GM23338 (cell line): ENCODE measurements around the gene CHD1. TPM values are rescaled to one million over a fixed set of nuclear protein-coding genes. Genes with fewer than 3 reads are reported as not detected.

Experiments
- ATAC-seq: fragments of 200-7000 bp; cut with Tn5 transposase; 3 replicates; pipeline ENCODE4 v1.9.1; 2020
- DNase-seq: peaks from one replicate; pipeline ENCODE4 v3.0.0-alpha.2; 2015; ENCODE audit warnings: low spot score
- H2AFZ ChIP-seq: fragments of 200-600 bp; sonication (generic); 2 replicates; pipeline ENCODE4 v1.8.0; 2016; ENCODE audit warnings: antibody characterized with exemption, mild to moderate bottlenecking, moderate library complexity
- H3F3A ChIP-seq: fragments of 200-600 bp; sonication (generic); replicated peaks from 2 replicates; pipeline ENCODE4 v1.8.0; 2017; ENCODE audit warnings: antibody characterized with exemption, mixed run types, low read depth
- H3K27ac ChIP-seq: fragments of 200-600 bp; sonication (generic); 2 replicates; pipeline ENCODE4 v1.6.1; 2016; ENCODE audit warnings: low read depth
- H3K27me3 ChIP-seq: fragments of 200-600 bp; sonication (generic); 2 replicates; pipeline ENCODE4 v1.8.0; 2016; ENCODE audit warnings: mild to moderate bottlenecking, mixed run types, moderate library complexity; ENCODE audit not compliant: insufficient read depth
- H3K36me3 ChIP-seq: fragments of 200-600 bp; sonication (generic); 2 replicates; pipeline ENCODE4 v1.8.0; 2016; ENCODE audit warnings: mild to moderate bottlenecking; ENCODE audit not compliant: insufficient read depth
- H3K4me1 ChIP-seq: fragments of 200-600 bp; sonication (generic); 2 replicates; pipeline ENCODE4 v1.8.0; 2016; ENCODE audit warnings: mild to moderate bottlenecking, moderate library complexity; ENCODE audit not compliant: insufficient read depth
- H3K4me2 ChIP-seq: fragments of 200-600 bp; sonication (generic); 2 replicates; pipeline ENCODE4 v1.7.1; 2017; ENCODE audit warnings: mixed run types
- H3K4me3 ChIP-seq: fragments of 200-600 bp; sonication (generic); 2 replicates; pipeline ENCODE4 v1.6.1; 2016; ENCODE audit warnings: mixed run types
- H3K79me2 ChIP-seq: fragments of 200-600 bp; sonication (generic); replicated peaks from 2 replicates; pipeline ENCODE4 v1.8.0; 2017; ENCODE audit warnings: mild to moderate bottlenecking; ENCODE audit not compliant: insufficient read depth
- H3K9me2 ChIP-seq: fragments of 200-600 bp; sonication (generic); 2 replicates; pipeline ENCODE4 v1.8.0; 2017; ENCODE audit not compliant: insufficient read depth
- H4K20me1 ChIP-seq: fragments of 200-600 bp; sonication (generic); replicated peaks from 2 replicates; pipeline ENCODE4 v1.8.0; 2017; ENCODE audit warnings: mild to moderate bottlenecking; ENCODE audit not compliant: insufficient read depth
- H3K27ac Mint-ChIP-seq: 2 replicates; pipeline ENCODE4 v1.8.0; 2020; ENCODE audit warnings: inconsistent platforms, mild to moderate bottlenecking, moderate library complexity, mixed read lengths
- H3K27me3 Mint-ChIP-seq: 3 replicates; pipeline ENCODE4 v1.8.0; 2022; ENCODE audit warnings: low read depth, mild to moderate bottlenecking, moderate library complexity, mixed read lengths, inconsistent platforms; ENCODE audit not compliant: insufficient read depth, poor library complexity
- H3K36me3 Mint-ChIP-seq: 3 replicates; pipeline ENCODE4 v1.8.0; 2021; ENCODE audit warnings: low read depth, mild to moderate bottlenecking, inconsistent platforms, moderate library complexity, mixed read lengths
- H3K4me1 Mint-ChIP-seq: 3 replicates; pipeline ENCODE4 v1.8.0; 2020; ENCODE audit warnings: mild to moderate bottlenecking, inconsistent platforms, mixed read lengths
- H3K4me3 Mint-ChIP-seq: 3 replicates; pipeline ENCODE4 v1.8.0; 2021; ENCODE audit warnings: moderate library complexity, mild to moderate bottlenecking, inconsistent platforms, mixed read lengths
- H3K9me3 Mint-ChIP-seq: 3 replicates; pipeline ENCODE4 v1.8.0; 2020; ENCODE audit warnings: moderate library complexity, mild to moderate bottlenecking, inconsistent platforms, mixed read lengths
- CREB1 ChIP-seq: fragments of 250-450 bp; sonication (Bioruptor Pico); IDR thresholded peaks from 2 replicates; pipeline ENCODE4 v1.5.0; 2020; ENCODE audit warnings: low read depth, mild to moderate bottlenecking, moderate library complexity
- EZH2 ChIP-seq: fragments of 200-600 bp; sonication (generic); IDR thresholded peaks from one replicate; pipeline ENCODE4 v1.8.0; 2017; ENCODE audit warnings: antibody characterized with exemption, mild to moderate bottlenecking, low read depth; ENCODE audit not compliant: unreplicated experiment
- EZH2phosphoT487 ChIP-seq: fragments of 200-600 bp; sonication (generic); IDR thresholded peaks from one replicate; pipeline ENCODE4 v1.8.1; 2018; ENCODE audit warnings: antibody characterized with exemption; ENCODE audit not compliant: unreplicated experiment
- JUNB ChIP-seq: IDR thresholded peaks from one replicate; pipeline ENCODE4 v1.6.1; 2016; ENCODE audit warnings: antibody characterized with exemption; ENCODE audit not compliant: unreplicated experiment
- NANOG ChIP-seq: IDR thresholded peaks from 2 replicates; pipeline ENCODE4 v1.6.1; 2016; ENCODE audit warnings: antibody characterized with exemption, borderline replicate concordance
- POLR2AphosphoS5 ChIP-seq: IDR thresholded peaks from 2 replicates; pipeline ENCODE4 v1.6.1; 2016; ENCODE audit warnings: antibody characterized with exemption, low read depth
- STAT1 ChIP-seq: IDR thresholded peaks from one replicate; pipeline ENCODE4 v1.6.1; 2016; ENCODE audit warnings: antibody characterized with exemption; ENCODE audit not compliant: unreplicated experiment
- ZNF114 ChIP-seq: fragments of 250-450 bp; sonication (Bioruptor Pico); IDR thresholded peaks from 2 replicates; pipeline ENCODE4 v1.5.0; 2020; ENCODE audit warnings: mild to moderate bottlenecking, moderate library complexity
- polyA plus RNA-seq: library from polyadenylated mRNA; unstranded; fragments of >200 nt; fragmentation: Nextera tagmentation; extraction: Ambion mirVana; gene quantifications from 2 replicates; pipeline ENCODE4 v1.2.1, GENCODE V29; 2016
- total RNA-seq: library from RNA; depleted of rRNA; stranded (reverse); fragments of >200 nt; shearing (Covaris generic); gene quantifications from 2 replicates; pipeline ENCODE4 v1.2.3, GENCODE V29; 2014
- TF ChIP-seq, protein P1 (sequence below): IDR thresholded peaks from 2 replicates; pipeline ENCODE4 v1.6.1; 2016; ENCODE audit warnings: antibody characterized with exemption
- TF ChIP-seq, protein P2 (sequence below), 2 experiments: fragments of 200-600 bp in 1 of 2; sonication (generic) in 1 of 2; conservative IDR thresholded peaks; 2 replicates each; pipeline versions ENCODE4 v1.5.1 to v1.6.1; 2016 to 2017; ENCODE audit warnings: antibody characterized with exemption in 2 of 2, low read depth in 2 of 2, mild to moderate bottlenecking in 2 of 2, moderate library complexity in 1 of 2
- TF ChIP-seq, protein P3 (sequence below): IDR thresholded peaks from one replicate; pipeline ENCODE4 v1.6.1; 2018; ENCODE audit warnings: antibody characterized with exemption; ENCODE audit not compliant: unreplicated experiment

The CHD1 gene
- total and polyA plus RNA-seq, 2 experiments from 2014 or later = 36.4 to 75.6 TPM

DNA sequence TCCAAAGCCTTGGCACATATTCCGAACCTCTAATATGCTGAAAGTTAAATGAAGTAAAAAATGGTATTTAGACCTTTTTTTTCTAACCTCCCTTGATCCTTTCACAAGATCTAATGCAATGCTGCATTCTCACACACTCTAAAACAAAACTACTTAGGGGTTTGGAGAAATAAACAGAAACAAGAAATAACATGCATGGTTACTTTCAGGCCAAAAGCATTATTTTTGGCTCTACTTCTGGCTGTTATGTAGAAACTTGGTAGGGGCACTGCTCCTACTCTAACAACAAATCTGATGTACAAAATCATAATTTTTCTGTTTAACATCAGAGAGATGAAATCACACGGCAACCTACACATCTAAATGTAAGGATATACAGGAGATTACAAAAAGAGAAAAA lies 51.2 kb downstream of the CHD1 start (continued):
- TF ChIP-seq CREB1 (CRISPR knock-in tag) (no peak), NANOG (no peak)
- TF ChIP-seq, protein P1, sequence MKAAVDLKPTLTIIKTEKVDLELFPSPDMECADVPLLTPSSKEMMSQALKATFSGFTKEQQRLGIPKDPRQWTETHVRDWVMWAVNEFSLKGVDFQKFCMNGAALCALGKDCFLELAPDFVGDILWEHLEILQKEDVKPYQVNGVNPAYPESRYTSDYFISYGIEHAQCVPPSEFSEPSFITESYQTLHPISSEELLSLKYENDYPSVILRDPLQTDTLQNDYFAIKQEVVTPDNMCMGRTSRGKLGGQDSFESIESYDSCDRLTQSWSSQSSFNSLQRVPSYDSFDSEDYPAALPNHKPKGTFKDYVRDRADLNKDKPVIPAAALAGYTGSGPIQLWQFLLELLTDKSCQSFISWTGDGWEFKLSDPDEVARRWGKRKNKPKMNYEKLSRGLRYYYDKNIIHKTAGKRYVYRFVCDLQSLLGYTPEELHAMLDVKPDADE = no peak
- TF ChIP-seq, protein P2, sequence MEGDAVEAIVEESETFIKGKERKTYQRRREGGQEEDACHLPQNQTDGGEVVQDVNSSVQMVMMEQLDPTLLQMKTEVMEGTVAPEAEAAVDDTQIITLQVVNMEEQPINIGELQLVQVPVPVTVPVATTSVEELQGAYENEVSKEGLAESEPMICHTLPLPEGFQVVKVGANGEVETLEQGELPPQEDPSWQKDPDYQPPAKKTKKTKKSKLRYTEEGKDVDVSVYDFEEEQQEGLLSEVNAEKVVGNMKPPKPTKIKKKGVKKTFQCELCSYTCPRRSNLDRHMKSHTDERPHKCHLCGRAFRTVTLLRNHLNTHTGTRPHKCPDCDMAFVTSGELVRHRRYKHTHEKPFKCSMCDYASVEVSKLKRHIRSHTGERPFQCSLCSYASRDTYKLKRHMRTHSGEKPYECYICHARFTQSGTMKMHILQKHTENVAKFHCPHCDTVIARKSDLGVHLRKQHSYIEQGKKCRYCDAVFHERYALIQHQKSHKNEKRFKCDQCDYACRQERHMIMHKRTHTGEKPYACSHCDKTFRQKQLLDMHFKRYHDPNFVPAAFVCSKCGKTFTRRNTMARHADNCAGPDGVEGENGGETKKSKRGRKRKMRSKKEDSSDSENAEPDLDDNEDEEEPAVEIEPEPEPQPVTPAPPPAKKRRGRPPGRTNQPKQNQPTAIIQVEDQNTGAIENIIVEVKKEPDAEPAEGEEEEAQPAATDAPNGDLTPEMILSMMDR (conservative IDR thresholded peaks at IDR 0.05; ENCODE audit: low read depth in 2 of 2) = no peak

DNA sequence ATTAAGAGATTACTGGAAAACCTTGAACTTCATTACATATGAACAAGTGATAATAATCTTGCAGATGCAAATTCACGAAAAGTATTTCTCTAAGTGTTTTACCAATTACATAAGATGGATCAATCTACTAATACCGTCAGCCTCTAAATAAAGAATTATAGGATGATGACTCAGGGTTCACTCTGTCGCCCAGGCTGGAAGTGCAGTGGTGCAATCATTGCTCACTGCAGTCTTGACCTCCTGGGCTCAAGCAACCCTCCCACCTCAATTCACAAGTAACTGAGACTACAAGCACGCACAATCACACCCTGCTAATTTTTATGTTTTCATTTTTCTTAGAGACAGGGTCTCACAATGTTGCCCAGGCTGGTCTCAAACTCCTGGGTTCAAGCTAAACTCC lies 56.1 kb downstream of the CHD1 start:
- no peak overlapping the region for H3K4me3 Mint-ChIP-seq
- Histone ChIP-seq H4K20me1 (no peaks in the 10 kb centered on the region; the same call in 1 of the 2 replicates), H3K4me2 (no peak overlapping the region), H3K4me3 (no peak overlapping the region), H3F3A (no peaks in the 10 kb centered on the region), H3K27ac (no peak overlapping the region), H3K4me1 (no peaks in the 10 kb centered on the region), H3K27me3 (no peaks in the 10 kb centered on the region), H3K9me2 (no peaks in the 10 kb centered on the region), H2AFZ (no peak overlapping the region), H3K36me3 (peaks cover 51% of the 10 kb centered on the region), H3K79me2 (no peaks in the 10 kb centered on the region)
- DNase-seq (no peak), ATAC-seq (no peak)
- H3K36me3 Mint-ChIP-seq = peaks cover 68% of the 10 kb centered on the region
- no peak for TF ChIP-seq STAT1
- TF ChIP-seq JUNB = no peak
- TF ChIP-seq, protein P2 (conservative IDR thresholded peaks at IDR 0.05; ENCODE audit: low read depth in 2 of 2) = no peak
- TF ChIP-seq NANOG = no peak
- TF ChIP-seq EZH2 = no peak
- no peak for TF ChIP-seq ZNF114
- TF ChIP-seq, protein P3, sequence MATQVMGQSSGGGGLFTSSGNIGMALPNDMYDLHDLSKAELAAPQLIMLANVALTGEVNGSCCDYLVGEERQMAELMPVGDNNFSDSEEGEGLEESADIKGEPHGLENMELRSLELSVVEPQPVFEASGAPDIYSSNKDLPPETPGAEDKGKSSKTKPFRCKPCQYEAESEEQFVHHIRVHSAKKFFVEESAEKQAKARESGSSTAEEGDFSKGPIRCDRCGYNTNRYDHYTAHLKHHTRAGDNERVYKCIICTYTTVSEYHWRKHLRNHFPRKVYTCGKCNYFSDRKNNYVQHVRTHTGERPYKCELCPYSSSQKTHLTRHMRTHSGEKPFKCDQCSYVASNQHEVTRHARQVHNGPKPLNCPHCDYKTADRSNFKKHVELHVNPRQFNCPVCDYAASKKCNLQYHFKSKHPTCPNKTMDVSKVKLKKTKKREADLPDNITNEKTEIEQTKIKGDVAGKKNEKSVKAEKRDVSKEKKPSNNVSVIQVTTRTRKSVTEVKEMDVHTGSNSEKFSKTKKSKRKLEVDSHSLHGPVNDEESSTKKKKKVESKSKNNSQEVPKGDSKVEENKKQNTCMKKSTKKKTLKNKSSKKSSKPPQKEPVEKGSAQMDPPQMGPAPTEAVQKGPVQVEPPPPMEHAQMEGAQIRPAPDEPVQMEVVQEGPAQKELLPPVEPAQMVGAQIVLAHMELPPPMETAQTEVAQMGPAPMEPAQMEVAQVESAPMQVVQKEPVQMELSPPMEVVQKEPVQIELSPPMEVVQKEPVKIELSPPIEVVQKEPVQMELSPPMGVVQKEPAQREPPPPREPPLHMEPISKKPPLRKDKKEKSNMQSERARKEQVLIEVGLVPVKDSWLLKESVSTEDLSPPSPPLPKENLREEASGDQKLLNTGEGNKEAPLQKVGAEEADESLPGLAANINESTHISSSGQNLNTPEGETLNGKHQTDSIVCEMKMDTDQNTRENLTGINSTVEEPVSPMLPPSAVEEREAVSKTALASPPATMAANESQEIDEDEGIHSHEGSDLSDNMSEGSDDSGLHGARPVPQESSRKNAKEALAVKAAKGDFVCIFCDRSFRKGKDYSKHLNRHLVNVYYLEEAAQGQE = no peak
- no peak for TF ChIP-seq CREB1 (CRISPR knock-in tag)
- TF ChIP-seq POLR2AphosphoS5 = no peak
- no peak for TF ChIP-seq EZH2phosphoT487
- peak overlapping the region; percentile 40; the same call in 1 of the 2 replicates for H3K27ac Mint-ChIP-seq
- H3K9me3 Mint-ChIP-seq = no peaks in the 10 kb centered on the region; the same call in 2 of the 3 replicates
- peaks cover 1% of the 10 kb centered on the region for H3K27me3 Mint-ChIP-seq
- no peaks in the 10 kb centered on the region for H3K4me1 Mint-ChIP-seq
